RWPE2 (cell line): Measurements from ENCODE around the gene GSDME.
A peak's percentile ranks its signal among the peaks of the same experiment; 100 is the strongest.

Source experiments
- ATAC-seq: fragments of 200-7000 bp; cut with Tn5 transposase; 3 replicates; pipeline ENCODE4 v1.9.1; 2021; ENCODE audit warnings: low read depth
- DNase-seq: peaks from one replicate; pipeline ENCODE4 v3.0.0-alpha.2; 2020; ENCODE audit warnings: low spot score
- H3K27ac ChIP-seq: fragments of 450-650 bp; 2 replicates; pipeline ENCODE4 v1.5.1; 2017; ENCODE audit warnings: mild to moderate bottlenecking; ENCODE audit not compliant: poor library complexity, severe bottlenecking
- H3K27me3 ChIP-seq: fragments of 250-450 bp; sonication (Bioruptor Pico); 2 replicates; pipeline ENCODE4 v1.5.1; 2021; ENCODE audit warnings: mild to moderate bottlenecking, moderate library complexity; ENCODE audit not compliant: insufficient read depth, poor library complexity, severe bottlenecking
- H3K36me3 ChIP-seq: fragments of 250-450 bp; sonication (Bioruptor Pico); 2 replicates; pipeline ENCODE4 v1.5.1; 2020; ENCODE audit warnings: low read depth, mild to moderate bottlenecking, moderate library complexity
- H3K4me1 ChIP-seq: fragments of 250-450 bp; sonication (Bioruptor Pico); 2 replicates; pipeline ENCODE4 v1.5.1; 2021; ENCODE audit warnings: mild to moderate bottlenecking, moderate library complexity; ENCODE audit not compliant: insufficient read depth, poor library complexity, severe bottlenecking
- H3K4me3 ChIP-seq: fragments of 250-450 bp; sonication (Bioruptor Pico); 2 replicates; pipeline ENCODE4 v1.5.1; 2021; ENCODE audit warnings: mild to moderate bottlenecking, moderate library complexity; ENCODE audit not compliant: severe bottlenecking
- H3K9me3 ChIP-seq: fragments of 250-450 bp; sonication (Bioruptor Pico); 2 replicates; pipeline ENCODE4 v1.5.1; 2021; ENCODE audit warnings: mild to moderate bottlenecking, moderate library complexity; ENCODE audit not compliant: severe bottlenecking
- CTCF ChIP-seq: fragments of 450-650 bp; IDR thresholded peaks from one replicate; pipeline ENCODE4 v1.5.1; 2017; ENCODE audit warnings: mild to moderate bottlenecking, moderate library complexity; ENCODE audit not compliant: poor library complexity, severe bottlenecking

GSDME gene

GRCh38 chr7:24709051-24709450, 48.2 kb downstream of the GSDME start:
- no peak for DNase-seq
- Histone ChIP-seq H3K27me3 (no peaks in the 10 kb centered on the region), H3K27ac (no peak overlapping the region), H3K4me3 (no peak overlapping the region), H3K36me3 (peaks cover 75% of the 10 kb centered on the region), H3K9me3 (no peaks in the 10 kb centered on the region), H3K4me1 (no peaks in the 10 kb centered on the region)
- ATAC-seq, result no peak
- TF ChIP-seq CTCF, result no peak

- no peak overlapping the region for H3K27ac ChIP-seq
- no peaks in the 10 kb centered on the region for H3K9me3 ChIP-seq
- no peak for TF ChIP-seq CTCF
- H3K4me1 ChIP-seq, result no peaks in the 10 kb centered on the region
- ATAC-seq (no peak), DNase-seq (no peak)
- H3K4me3 ChIP-seq, result no peak overlapping the region
- H3K27me3 ChIP-seq, result no peaks in the 10 kb centered on the region
- peaks cover 75% of the 10 kb centered on the region for H3K36me3 ChIP-seq
Measured at GRCh38 chr7:24707988-24708615, 49.2 kb downstream of the GSDME start.

GRCh38 chr7:24706211-24707170, 50.8 kb downstream of the GSDME start:
- DNase-seq (peak; percentile 42), ATAC-seq (no peak)
- peaks cover 9% of the 10 kb centered on the region for H3K4me1 ChIP-seq
- no peak overlapping the region for H3K4me3 ChIP-seq
- H3K9me3 ChIP-seq, result no peaks in the 10 kb centered on the region
- H3K27ac ChIP-seq, result no peak overlapping the region
- no peaks in the 10 kb centered on the region for H3K27me3 ChIP-seq
- peaks cover 69% of the 10 kb centered on the region for H3K36me3 ChIP-seq
- TF ChIP-seq CTCF, result no peak

- no peak for DNase-seq
Measured at GRCh38 chr7:24705461-24705954, 51.8 kb downstream of the GSDME start.

More at GRCh38 chr7:24705461-24705954, 51.8 kb downstream of the GSDME start:
- H3K9me3 ChIP-seq, result no peaks in the 10 kb centered on the region
- H3K4me3 ChIP-seq, result no peak overlapping the region
- no peak for TF ChIP-seq CTCF
- H3K27me3 ChIP-seq, result no peaks in the 10 kb centered on the region
- ATAC-seq, result no peak
- peaks cover 69% of the 10 kb centered on the region for H3K36me3 ChIP-seq
- H3K27ac ChIP-seq, result no peak overlapping the region
- H3K4me1 ChIP-seq, result peaks cover 19% of the 10 kb centered on the region
